K562 (cell line): ENCODE measurements around the gene TOGARAM2. TPM values are rescaled to one million over a fixed set of nuclear protein-coding genes. Genes with fewer than 3 reads are reported as not detected.
A peak's percentile ranks its signal among the peaks of the same experiment; 100 is the strongest.
"Not testable (repeated sequence)": the region's sequence is repeated elsewhere in the genome, so short reads cannot be mapped to it uniquely, and the experiment has no call there.

ENCODE experiments used
- ATAC-seq: fragments of 200-7000 bp; cut with Tn5 transposase; 3 replicates; pipeline ENCODE4 v1.9.1; 2020; ENCODE audit warnings: moderate library complexity
- BruUV-seq: library from RNA; stranded (reverse); fragments of 400-500 nt; replicated peaks from 2 replicates; lab custom pipeline; 2021; lab: Mats Ljungman, UMichigan
- CTCF ChIA-PET: fragments of 300-600 bp; formaldehyde crosslinking; extraction: SDS; loops from one replicate; lab custom pipeline; 2021; ENCODE audit warnings: low intra/inter-chr PET ratio; lab: Yijun Ruan, JAX
- POLR2A ChIA-PET: fragments of 300-600, 350-650 bp; sonication (Branson Sonifier 250); formaldehyde crosslinking; extraction: SDS; loops from one replicate; lab custom pipeline; 2021; ENCODE audit warnings: antibody characterized with exemption, inconsistent platforms; lab: Yijun Ruan, JAX
- DNase-seq, 4 experiments: peaks; one replicate each; pipeline versions ENCODE4 v3.0.0 to v3.0.0-alpha.2; 2011 to 2018; ENCODE audit warnings: low spot score in 3 of 4, mixed read lengths in 3 of 4; ENCODE audit errors: extremely low read depth in 1 of 4
- FAIRE-seq: peaks from 2 replicates; lab custom pipeline; 2011; peaks lifted over from hg19 to GRCh38; lab: Jason Lieb, UNC
- H2AFZ ChIP-seq: 2 replicates; pipeline ENCODE4 v1.6.0; 2011; ENCODE audit warnings: low read depth, low read length, control low read depth, inconsistent platforms
- H3K27ac ChIP-seq: fragments of 200-600 bp; 3 replicates; pipeline ENCODE4 v1.8.0; 2011; ENCODE audit warnings: low read depth, mild to moderate bottlenecking, control low read depth, inconsistent platforms, low read length, moderate library complexity, mixed read lengths; ENCODE audit errors: extremely low read depth
- H3K27me3 ChIP-seq, 2 experiments: fragments of 300-600 bp in 1 of 2; 2 replicates in 1 of 2; 3 replicates in 1 of 2; pipeline versions ENCODE4 v1.6.0 to v1.8.0; 2011; ENCODE audit warnings: inconsistent platforms in 2 of 2, low read length in 2 of 2, mild to moderate bottlenecking in 1 of 2, mixed read lengths in 1 of 2, moderate library complexity in 1 of 2; ENCODE audit not compliant: control insufficient read depth in 2 of 2, insufficient read depth in 2 of 2
- H3K36me3 ChIP-seq: fragments of 300-600 bp; 3 replicates; pipeline ENCODE4 v1.8.0; 2011; ENCODE audit warnings: mild to moderate bottlenecking, low read length, inconsistent platforms; ENCODE audit not compliant: control insufficient read depth, insufficient read depth
- H3K4me1 ChIP-seq, 2 experiments: fragments of 200-600 bp in 1 of 2; replicated peaks in 1 of 2; 2 replicates in 1 of 2; 3 replicates in 1 of 2; pipeline versions ENCODE4 v1.5.1 to v1.8.0; 2011; ENCODE audit warnings: inconsistent platforms in 2 of 2, low read length in 2 of 2, mild to moderate bottlenecking in 1 of 2, mixed read lengths in 1 of 2, moderate library complexity in 1 of 2; ENCODE audit not compliant: control insufficient read depth in 2 of 2, insufficient read depth in 2 of 2
- H3K4me2 ChIP-seq: 2 replicates; pipeline ENCODE4 v1.6.1; 2011; ENCODE audit warnings: low read length, control low read depth, inconsistent platforms, mixed read lengths; ENCODE audit not compliant: insufficient read depth
- H3K4me3 ChIP-seq: fragments of 200-600 bp; sonication (generic), shearing (Covaris generic); 2 replicates; pipeline ENCODE4 v1.5.1; 2016; ENCODE audit warnings: control low read depth, inconsistent platforms
- H3K79me2 ChIP-seq: fragments of 200-600 bp; 3 replicates; pipeline ENCODE4 v1.8.0; 2011; ENCODE audit warnings: low read length, inconsistent platforms; ENCODE audit not compliant: control insufficient read depth, insufficient read depth
- H3K9ac ChIP-seq, 2 experiments: 2 replicates each; pipeline versions ENCODE4 v1.6.0 to v1.6.1; 2011; ENCODE audit warnings: low read depth in 2 of 2, low read length in 2 of 2, control low read depth in 1 of 2, inconsistent platforms in 1 of 2, mild to moderate bottlenecking in 1 of 2, mixed read lengths in 1 of 2; ENCODE audit not compliant: insufficient read depth in 1 of 2
- H3K9me1 ChIP-seq: one replicate; pipeline ENCODE4 v1.6.0; 2011; ENCODE audit warnings: inconsistent platforms, mild to moderate bottlenecking, low read length, moderate library complexity; ENCODE audit not compliant: control insufficient read depth, insufficient read depth
- H3K9me3 ChIP-seq: replicated peaks from 2 replicates; pipeline ENCODE4 v1.5.1; 2011; ENCODE audit warnings: low read depth, low read length, inconsistent platforms; ENCODE audit not compliant: control insufficient read depth, insufficient read depth
- H4K20me1 ChIP-seq: replicated peaks from 2 replicates; pipeline ENCODE4 v1.6.1; 2011; ENCODE audit warnings: low read length, inconsistent platforms, mixed read lengths; ENCODE audit not compliant: control insufficient read depth, insufficient read depth
- ARID1B ChIP-seq: fragments of 450-650 bp; IDR thresholded peaks from 2 replicates; pipeline ENCODE4 v1.6.1; 2016; ENCODE audit warnings: antibody characterized with exemption, mild to moderate bottlenecking, inconsistent platforms
- ATF3 ChIP-seq, 2 experiments: fragments of 450-650 bp in 1 of 2; sonication (generic) in 1 of 2; formaldehyde crosslinking in 1 of 2; IDR thresholded peaks in 1 of 2; conservative IDR thresholded peaks in 1 of 2; 2 replicates each; pipeline versions ENCODE4 v1.6.1 to v1.8.1; 2016 to 2023; ENCODE audit warnings: mild to moderate bottlenecking in 2 of 2, moderate library complexity in 2 of 2, inconsistent platforms in 1 of 2, missing genetic modification reagents in 1 of 2
- CEBPG ChIP-seq, 3 experiments: fragments of 200-800 bp in 1 of 3; sonication (Bioruptor generic) in 1 of 3; sonication (generic) in 1 of 3; formaldehyde crosslinking in 1 of 3; IDR thresholded peaks in 2 of 3; conservative IDR thresholded peaks in 1 of 3; 2 replicates each; pipeline versions ENCODE4 v1.6.1 to v1.8.0; 2016 to 2022; ENCODE audit warnings: missing compliant biosample characterization in 2 of 3, missing genetic modification characterization in 2 of 3, mild to moderate bottlenecking in 1 of 3, missing genetic modification reagents in 1 of 3
- DPF2 ChIP-seq: fragments of 450-650 bp; IDR thresholded peaks from 2 replicates; pipeline ENCODE4 v1.6.1; 2016
- ETV1 ChIP-seq: fragments of 450-650 bp; conservative IDR thresholded peaks from 2 replicates; pipeline ENCODE4 v1.6.1; 2016; ENCODE audit warnings: missing genetic modification characterization, control low read depth, low read depth, missing compliant biosample characterization
- FOSL1 ChIP-seq: fragments of 200-800 bp; sonication (Bioruptor generic); conservative IDR thresholded peaks from 2 replicates; pipeline ENCODE4 v1.6.1; 2016; ENCODE audit warnings: missing genetic modification characterization, missing compliant biosample characterization
- JUND ChIP-seq, 2 experiments: IDR thresholded peaks; 2 replicates in 1 of 2; 3 replicates in 1 of 2; pipeline ENCODE4 v1.6.1; 2011; ENCODE audit warnings: borderline replicate concordance in 2 of 2, low read depth in 2 of 2, low read length in 2 of 2, improper control_type of control experiment in 1 of 2, missing biosample characterization in 1 of 2, missing genetic modification characterization in 1 of 2, missing genetic modification reagents in 1 of 2
- SMARCA4 ChIP-seq: fragments of 450-650 bp; IDR thresholded peaks from 2 replicates; pipeline ENCODE4 v1.6.1; 2016
- WGBS: fragments of 100-300 bp; shearing (Covaris generic); methylation state at CpG from one replicate; pipeline ENCODE4 v1.1.6; 2016; ENCODE audit warnings: low coverage, mixed read lengths; ENCODE audit not compliant: insufficient coverage; ENCODE audit errors: missing lambda C conversion rate; 5-methylcytosine and 5-hydroxymethylcytosine counted together
- in situ Hi-C: fragments of 300-500 bp; cut with MboI; formaldehyde crosslinking; loops from 4 replicates; pipeline ENCODE4 v1.15.0; 2018; ENCODE audit warnings: inconsistent platforms, mixed read lengths
- intact Hi-C: fragments of 100-400 bp; cut with micrococcal nuclease; formaldehyde crosslinking; loops from 2 replicates; pipeline ENCODE4 v1.14.2; 2022
- polyA plus RNA-seq, 8 experiments: library from polyadenylated mRNA; depleted of rRNA in 4 of 8; stranded (reverse) in 5 of 8; unstranded in 3 of 8; fragments of >200 nt; fragmentation: Nextera tagmentation in 2 of 8; fragmentation: Illumina TruSeq in 1 of 8; extraction: Ambion mirVana in 2 of 8; extraction: Trizol in 1 of 8; gene quantifications; 2 replicates each; pipeline versions ENCODE4 v1.2.1 to v1.2.3, GENCODE V29; 2011 to 2014; ENCODE audit warnings: inconsistent platforms in 1 of 8, missing spikeins in 1 of 8
- total RNA-seq, 7 experiments: library from RNA; depleted of rRNA in 6 of 7; stranded (reverse); fragments of >200 nt in 6 of 7; fragmentation: Illumina TruSeq in 2 of 7; extraction: Trizol in 2 of 7; gene quantifications; 2 replicates each; pipeline versions ENCODE4 v1.2.1 to v1.2.3, GENCODE V29; 2011 to 2021; ENCODE audit warnings: low replicate concordance in 1 of 7

TOGARAM2 gene
- total and polyA plus RNA-seq, 9 of the 15 experiments (the other 6 are each of a cell fraction or from before 2014, with no cell fraction given), result not detected

DNA sequence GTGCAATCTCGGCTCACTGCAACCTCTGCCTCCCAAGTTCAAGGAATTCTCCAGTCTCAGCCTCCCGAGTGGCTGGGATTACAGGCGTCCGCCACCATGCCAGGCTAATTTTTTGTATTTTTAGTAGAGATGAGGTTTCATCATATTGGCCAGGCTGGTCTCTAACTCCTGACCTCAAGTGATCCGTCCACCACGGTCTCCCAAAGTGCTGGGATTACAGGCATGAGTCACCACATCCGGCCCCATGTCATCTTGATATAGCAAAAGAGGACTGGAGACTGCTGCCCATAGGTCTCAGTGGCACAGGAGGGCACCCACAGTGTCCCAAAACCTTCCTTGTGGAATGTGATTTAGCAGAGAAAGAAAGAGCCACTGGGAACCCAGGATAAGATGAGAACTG lies 109.2 kb downstream of the TOGARAM2 start:
- peak; percentile 82 for TF ChIP-seq FOSL1
- FAIRE-seq; H3K9me3 ChIP-seq; H3K36me3 ChIP-seq; H3K4me2 ChIP-seq; H3K4me1 ChIP-seq; H3K27me3 ChIP-seq; intact Hi-C loops; H3K27ac ChIP-seq; H3K79me2 ChIP-seq; H2AFZ ChIP-seq; DNase-seq; H4K20me1 ChIP-seq; H3K9me1 ChIP-seq; BruUV-seq; ATAC-seq; H3K4me3 ChIP-seq; POLR2A ChIA-PET; CTCF ChIA-PET; H3K9ac ChIP-seq; in situ Hi-C loops; TF ChIP-seq CEBPG (CRISPR knock-in tag; IDR thresholded peaks at IDR 0.05); ATF3 (CRISPR knock-in tag; conservative IDR thresholded peaks at IDR 0.05): not testable (repeated sequence)
- peak in 1 of 2 experiments; percentile 51; a peak in 1 of 4 replicates for TF ChIP-seq CEBPG (tag; conservative IDR thresholded peaks at IDR 0.05 in 1 of 2, IDR thresholded peaks at IDR 0.05 in 1 of 2)
- TF ChIP-seq DPF2, result 0 out of 2 replicates have a peak, but pooled peaks have one; percentile 24
- 0 out of 2 replicates have a peak, but pooled peaks have one; percentile 43 for TF ChIP-seq ETV1 (tag)
- TF ChIP-seq JUND (IDR thresholded peaks at IDR 0.05; ENCODE audit: borderline replicate concordance, low read depth, low read length), result peak; percentile 67
- peak; percentile 25; the same call in 1 of the 3 replicates for TF ChIP-seq JUND (tag; IDR thresholded peaks at IDR 0.05; ENCODE audit: borderline replicate concordance, low read depth, low read length)
- TF ChIP-seq SMARCA4, result 0 out of 2 replicates have a peak, but pooled peaks have one; percentile 21
- peak; percentile 82 for TF ChIP-seq ATF3 (IDR thresholded peaks at IDR 0.05)
- 0 out of 2 replicates have a peak, but pooled peaks have one; percentile 30 for TF ChIP-seq ARID1B
- 0% methylated on average over 6 of the region's 7 CpGs for WGBS
